Lower lobe of right lung (tissue), 2 donors: ENCODE results near the gene UGT1A8. TPM values are rescaled to one million over a fixed set of nuclear protein-coding genes. Genes with fewer than 3 reads are reported as not detected.
"Not testable (repeated sequence)": the region's sequence is repeated elsewhere in the genome, so short reads cannot be mapped to it uniquely, and the experiment has no call there.

Experiments used
- ATAC-seq, 2 donors: fragments of 200-7000 bp; cut with Tn5 transposase; one replicate each; pipeline ENCODE4 v1.9.1; 2020 to 2022; ENCODE audit warnings: mild to moderate bottlenecking in 2 of 2, moderate library complexity in 2 of 2
- DNase-seq: peaks from one replicate; pipeline ENCODE4 v3.0.0-alpha.2; 2020
- H3K27ac ChIP-seq: fragments of 200-600 bp; one replicate; pipeline ENCODE4 v1.8.0; 2022
- H3K27me3 ChIP-seq: fragments of 200-600 bp; one replicate; pipeline ENCODE4 v1.8.0; 2022; ENCODE audit warnings: low read depth
- H3K36me3 ChIP-seq: fragments of 200-600 bp; one replicate; pipeline ENCODE4 v1.8.0; 2022; ENCODE audit warnings: mild to moderate bottlenecking
- H3K4me1 ChIP-seq: fragments of 200-600 bp; one replicate; pipeline ENCODE4 v1.8.0; 2022
- H3K4me3 ChIP-seq: fragments of 200-600 bp; one replicate; pipeline ENCODE4 v1.8.0; 2022; ENCODE audit warnings: mild to moderate bottlenecking
- H3K9me3 ChIP-seq: fragments of 200-600 bp; one replicate; pipeline ENCODE4 v1.8.0; 2022
- CTCF ChIP-seq: fragments of 200-600 bp; IDR thresholded peaks from one replicate; pipeline ENCODE4 v1.8.0; 2022; ENCODE audit warnings: antibody characterized with exemption, mild to moderate bottlenecking
- intact Hi-C: fragments of 100-400 bp; cut with DNase I; formaldehyde crosslinking; loops from one replicate; pipeline ENCODE4 v1.11.0; 2022
- total RNA-seq: library from RNA; stranded (reverse); fragmentation: NEBNext Ultra II Directional; extraction: Animal tissue kit (Norgen Biotek cat#: 25700); gene quantifications from one replicate; pipeline ENCODE4 v1.2.1, GENCODE V29; 2021
- donor health status: DM: no; HTN: yes; CAD: no; lungs with severe emphysema.

Gene UGT1A8
- total RNA-seq, 1 donor from 2014 or later: not detected

- ATAC-seq (no peak), DNase-seq (no peak)
- TF ChIP-seq CTCF: no peak
- Histone ChIP-seq H3K27ac (no peak overlapping the region), H3K27me3 (no peaks in the 10 kb centered on the region), H3K4me3 (no peak overlapping the region), H3K36me3 (no peaks in the 10 kb centered on the region), H3K4me1 (no peaks in the 10 kb centered on the region), H3K9me3 (no peaks in the 10 kb centered on the region)
- intact Hi-C loops: no loop called here
Measured at GRCh38 chr2:233602076-233602475, 15.4 kb upstream of the UGT1A8 start.

GRCh38 chr2:233603520-233603919 lies 13.9 kb upstream of the UGT1A8 start:
- no peaks in the 10 kb centered on the region for H3K9me3 ChIP-seq
- ATAC-seq (no peak), DNase-seq (no peak)
- intact Hi-C loops: no loop called here
- no peaks in the 10 kb centered on the region for H3K36me3 ChIP-seq
- H3K27me3 ChIP-seq: no peaks in the 10 kb centered on the region
- no peak overlapping the region for H3K4me3 ChIP-seq
- no peak for TF ChIP-seq CTCF
- no peaks in the 10 kb centered on the region for H3K4me1 ChIP-seq
- H3K27ac ChIP-seq: no peak overlapping the region

- no peak for TF ChIP-seq CTCF
- Histone ChIP-seq H3K27ac (no peak overlapping the region), H3K4me1 (no peaks in the 10 kb centered on the region), H3K36me3 (no peaks in the 10 kb centered on the region), H3K9me3 (no peaks in the 10 kb centered on the region), H3K4me3 (no peak overlapping the region), H3K27me3 (no peaks in the 10 kb centered on the region)
- DNase-seq (no peak), ATAC-seq (no peak)
- intact Hi-C loops: no loop called here
Measured at GRCh38 chr2:233604826-233605225, 12.6 kb upstream of the UGT1A8 start.

- no peaks in the 10 kb centered on the region for H3K27me3 ChIP-seq
- TF ChIP-seq CTCF: no peak
- H3K4me3 ChIP-seq: no peak overlapping the region
- DNase-seq (no peak), ATAC-seq (no peak)
- intact Hi-C loops: no loop called here
- peaks cover 2% of the 10 kb centered on the region for H3K9me3 ChIP-seq
- H3K27ac ChIP-seq: no peak overlapping the region
- H3K4me1 ChIP-seq: no peaks in the 10 kb centered on the region
- no peaks in the 10 kb centered on the region for H3K36me3 ChIP-seq
Measured at GRCh38 chr2:233605680-233606079, 11.8 kb upstream of the UGT1A8 start.

GRCh38 chr2:233611284-233611683 lies 6.1 kb upstream of the UGT1A8 start:
- no peak overlapping the region for H3K27ac ChIP-seq
- no peaks in the 10 kb centered on the region for H3K4me1 ChIP-seq
- DNase-seq (no peak), ATAC-seq (no peak)
- TF ChIP-seq CTCF: no peak
- H3K27me3 ChIP-seq: no peaks in the 10 kb centered on the region
- no peak overlapping the region for H3K4me3 ChIP-seq
- intact Hi-C loops: no loop called here
- H3K9me3 ChIP-seq: peaks cover 6% of the 10 kb centered on the region
- H3K36me3 ChIP-seq: no peaks in the 10 kb centered on the region

GRCh38 chr2:233620204-233620603 lies 2.8 kb downstream of the UGT1A8 start:
- Histone ChIP-seq H3K36me3 (no peaks in the 10 kb centered on the region), H3K4me3 (no peak overlapping the region), H3K4me1 (no peaks in the 10 kb centered on the region), H3K9me3 (no peaks in the 10 kb centered on the region), H3K27me3 (no peaks in the 10 kb centered on the region), H3K27ac (no peak overlapping the region)
- no peak for DNase-seq
- intact Hi-C loops: no loop called here
- ATAC-seq: no peak
- TF ChIP-seq CTCF: no peak

- intact Hi-C loops: not testable (repeated sequence)
Measured at GRCh38 chr2:233621863-233622262, 4.4 kb downstream of the UGT1A8 start.

More at GRCh38 chr2:233621863-233622262, 4.4 kb downstream of the UGT1A8 start:
- H3K27ac ChIP-seq, H3K27me3 ChIP-seq, H3K4me3 ChIP-seq, H3K36me3 ChIP-seq, H3K9me3 ChIP-seq, DNase-seq, ATAC-seq, H3K4me1 ChIP-seq: not testable (repeated sequence)
